KOPT-K1 (cell line): ENCODE data around the gene EYS.
"Not testable (repeated sequence)": the region's sequence is repeated elsewhere in the genome, so short reads cannot be mapped to it uniquely, and the experiment has no call there.

Experiments used
- H3K27ac ChIP-seq: fragments of 200-600 bp; sonication (generic); 2 replicates; pipeline ENCODE4 v1.5.1; 2016; ENCODE audit warnings: antibody characterized with exemption, mild to moderate bottlenecking, low read depth, low read length; ENCODE audit not compliant: poor library complexity, severe bottlenecking
- H3K36me3 ChIP-seq: fragments of 200-600 bp; sonication (generic); 2 replicates; pipeline ENCODE4 v1.5.1; 2017; ENCODE audit warnings: antibody characterized with exemption, mild to moderate bottlenecking, low read length, moderate library complexity; ENCODE audit not compliant: insufficient read depth
- H3K9me3 ChIP-seq: fragments of 200-600 bp; sonication (generic); 2 replicates; pipeline ENCODE4 v1.5.1; 2017; ENCODE audit warnings: antibody characterized with exemption, low read length, mild to moderate bottlenecking; ENCODE audit not compliant: insufficient read depth, poor library complexity, severe bottlenecking

EYS gene

GRCh38 chr6:65075705-65076230 is 631.3 kb downstream of the EYS start:
- Histone ChIP-seq H3K27ac (no peak overlapping the region), H3K36me3 (no peaks in the 10 kb centered on the region), H3K9me3 (no peaks in the 10 kb centered on the region)

DNA sequence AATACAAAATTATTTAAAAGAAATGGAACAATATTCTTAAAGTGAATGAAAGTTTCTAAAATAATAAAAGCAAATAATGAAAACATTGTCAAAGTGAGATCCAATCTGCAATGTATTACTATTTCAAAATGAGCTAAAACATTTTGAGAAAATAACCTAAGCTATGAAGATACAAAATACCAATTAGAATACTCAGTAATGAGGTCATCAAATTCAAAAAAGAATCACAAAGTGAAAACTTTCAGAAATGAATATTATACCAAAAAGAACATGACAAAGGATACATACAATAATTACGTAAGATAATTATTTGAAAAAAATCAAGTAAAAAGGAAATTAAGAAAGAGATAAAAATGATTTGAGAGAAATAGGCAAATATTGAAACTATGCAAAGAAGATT is 634.5 kb downstream of the EYS start:
- no peaks in the 10 kb centered on the region for H3K9me3 ChIP-seq
- no peak overlapping the region for H3K27ac ChIP-seq
- H3K36me3 ChIP-seq: no peaks in the 10 kb centered on the region

DNA sequence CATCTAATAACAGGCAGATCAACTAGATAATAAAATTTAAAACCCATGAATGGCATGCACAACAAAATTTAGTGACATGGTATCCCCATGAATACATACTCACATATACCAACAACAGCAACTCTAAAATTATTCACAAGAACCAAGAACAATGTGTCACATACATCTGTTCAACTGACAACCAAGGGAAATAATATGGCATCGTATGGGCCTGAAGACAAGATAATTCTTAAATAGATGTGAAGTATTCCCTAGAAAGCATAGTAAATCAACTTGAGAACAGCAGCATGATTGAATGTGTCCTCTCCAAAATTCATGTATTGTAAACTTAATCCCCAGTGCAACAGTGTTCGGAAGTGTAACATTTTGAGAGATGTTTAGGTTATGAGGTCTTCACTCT is 635.5 kb downstream of the EYS start:
- Histone ChIP-seq H3K36me3 (no peaks in the 10 kb centered on the region), H3K9me3 (no peaks in the 10 kb centered on the region), H3K27ac (no peak overlapping the region)

- H3K9me3 ChIP-seq: no peaks in the 10 kb centered on the region
- no peaks in the 10 kb centered on the region for H3K36me3 ChIP-seq
- no peak overlapping the region for H3K27ac ChIP-seq
Observed at GRCh38 chr6:65064844-65065243, 642.2 kb downstream of the EYS start.

DNA sequence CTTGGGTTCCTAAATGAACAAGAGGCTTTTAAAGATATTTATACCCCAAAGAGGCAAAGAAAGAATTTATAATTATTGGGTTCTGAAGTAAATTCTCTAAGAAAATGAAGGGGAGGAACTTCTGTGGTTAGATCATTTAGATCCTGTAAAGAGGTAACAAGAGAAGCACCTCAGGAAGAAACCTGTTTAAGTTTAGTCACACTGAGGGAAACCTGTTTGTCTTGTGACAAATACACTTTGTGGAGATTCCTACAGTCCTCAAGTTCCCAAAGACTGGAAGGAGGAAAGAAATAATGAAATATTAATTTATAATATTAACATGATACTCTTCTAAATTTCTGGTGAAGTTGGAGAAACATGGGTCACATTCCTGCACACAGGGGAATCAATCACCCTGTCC is 647.5 kb downstream of the EYS start:
- H3K36me3 ChIP-seq: no peaks in the 10 kb centered on the region
- no peaks in the 10 kb centered on the region for H3K9me3 ChIP-seq
- H3K27ac ChIP-seq: no peak overlapping the region

- Histone ChIP-seq H3K9me3 (no peaks in the 10 kb centered on the region), H3K36me3 (no peaks in the 10 kb centered on the region), H3K27ac (no peak overlapping the region)
Observed at GRCh38 chr6:65055545-65055944, 651.5 kb downstream of the EYS start.

DNA sequence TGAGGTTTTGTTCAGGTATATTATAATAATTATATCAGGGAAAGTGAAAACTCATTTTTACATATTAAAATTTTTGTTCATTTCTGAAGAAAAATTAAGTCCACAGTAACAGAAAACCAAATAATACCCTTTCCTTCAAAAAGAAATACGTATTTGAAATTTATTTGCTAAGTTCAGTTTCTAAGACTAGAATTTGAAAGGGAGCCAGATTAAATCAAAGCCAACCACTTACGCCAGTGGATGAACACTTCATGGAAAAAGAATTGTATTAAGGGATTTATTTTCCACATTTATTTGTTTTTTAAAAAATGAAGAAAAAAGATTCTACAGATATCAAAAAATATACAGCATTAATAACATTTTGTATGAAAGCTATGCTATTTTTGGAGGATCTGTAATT is 654.4 kb downstream of the EYS start:
- Histone ChIP-seq H3K9me3 (no peaks in the 10 kb centered on the region), H3K27ac (no peak overlapping the region), H3K36me3 (no peaks in the 10 kb centered on the region)

DNA sequence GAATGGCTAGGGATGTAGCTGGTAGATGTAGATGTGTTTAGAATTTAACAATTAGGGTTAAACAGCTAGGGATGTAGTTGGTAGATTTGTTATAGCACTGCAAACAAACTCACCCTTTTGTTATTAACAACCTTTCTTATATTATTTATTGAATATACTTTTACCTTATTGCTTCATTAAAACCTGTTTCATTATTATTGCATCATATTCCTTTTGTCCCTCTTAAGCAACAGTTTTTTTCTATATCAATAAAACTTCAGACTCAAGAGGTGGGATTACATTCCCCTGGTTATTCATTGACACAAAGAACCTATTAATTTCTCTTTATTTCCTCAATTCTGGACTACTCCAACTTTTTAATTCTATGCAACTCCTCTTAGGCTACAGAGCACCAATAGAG is 661.2 kb downstream of the EYS start:
- H3K27ac ChIP-seq: no peak overlapping the region
- H3K9me3 ChIP-seq: no peaks in the 10 kb centered on the region
- H3K36me3 ChIP-seq: no peaks in the 10 kb centered on the region

- no peaks in the 10 kb centered on the region for H3K9me3 ChIP-seq
- no peak overlapping the region for H3K27ac ChIP-seq
- H3K36me3 ChIP-seq: no peaks in the 10 kb centered on the region
Observed at GRCh38 chr6:65014006-65014405, 693.0 kb downstream of the EYS start.

DNA sequence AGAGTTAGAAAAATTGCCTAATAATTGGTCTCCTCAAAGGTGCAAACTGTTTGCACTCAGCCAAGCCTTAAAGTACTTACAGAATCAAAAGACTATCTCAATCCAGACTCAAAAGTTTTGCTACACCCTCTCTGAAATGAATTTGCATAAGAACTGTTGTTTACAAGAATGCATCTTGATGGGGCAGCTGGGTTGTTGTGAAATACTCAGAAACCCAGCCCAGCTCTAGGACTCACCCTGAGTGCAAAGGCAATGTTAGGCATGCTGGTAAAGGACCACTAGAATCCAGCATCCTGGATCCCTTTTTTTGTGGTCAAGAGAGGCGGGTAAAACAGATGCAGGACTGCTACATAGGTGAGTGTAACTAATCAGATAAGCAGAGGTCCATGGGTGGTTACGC is 700.2 kb downstream of the EYS start:
- Histone ChIP-seq H3K27ac (no peak overlapping the region), H3K9me3 (no peaks in the 10 kb centered on the region), H3K36me3 (no peaks in the 10 kb centered on the region)

DNA sequence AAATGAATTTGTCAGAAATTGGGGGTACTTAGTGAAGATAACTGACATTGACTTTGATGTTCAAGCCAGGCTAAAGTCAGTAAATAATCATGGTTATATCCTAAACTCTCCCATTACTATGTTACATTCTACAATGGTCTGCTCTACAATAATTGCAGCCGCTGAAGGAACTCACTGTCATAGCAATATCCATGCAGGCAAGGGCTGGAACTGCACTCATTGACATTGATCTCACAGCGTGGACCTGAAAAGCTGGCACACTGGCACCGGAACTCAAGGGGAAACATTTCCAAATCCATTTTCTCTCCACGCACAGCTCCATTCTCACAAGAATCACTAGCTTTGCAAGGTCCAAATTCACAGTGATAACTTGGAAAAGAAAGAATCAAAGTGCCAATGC is 702.7 kb downstream of the EYS start:
- Histone ChIP-seq H3K9me3 (no peaks in the 10 kb centered on the region), H3K36me3 (no peaks in the 10 kb centered on the region), H3K27ac (no peak overlapping the region)

DNA sequence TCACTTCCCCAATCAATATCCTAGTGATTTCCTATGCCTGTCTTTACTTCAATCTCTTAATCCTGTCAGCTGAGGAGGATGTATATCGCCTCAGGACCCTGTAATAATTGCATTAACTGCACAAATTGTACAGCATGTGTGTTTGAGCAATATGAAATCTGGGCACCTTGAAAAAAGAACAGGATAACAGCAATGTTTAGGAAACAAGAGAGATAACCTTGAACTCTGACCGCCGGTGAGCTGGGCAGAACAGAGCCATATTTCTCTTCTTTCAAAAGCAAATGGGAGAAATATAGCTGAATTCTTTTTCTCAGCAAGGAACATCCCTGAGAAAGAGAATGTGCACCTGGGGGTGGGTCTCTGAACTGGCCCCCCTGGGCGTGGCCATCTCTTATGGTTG is 704.1 kb downstream of the EYS start:
- not testable (repeated sequence) for H3K36me3 ChIP-seq, H3K9me3 ChIP-seq, H3K27ac ChIP-seq

GRCh38 chr6:65000815-65001214 is 706.2 kb downstream of the EYS start:
- H3K27ac ChIP-seq: no peak overlapping the region

DNA sequence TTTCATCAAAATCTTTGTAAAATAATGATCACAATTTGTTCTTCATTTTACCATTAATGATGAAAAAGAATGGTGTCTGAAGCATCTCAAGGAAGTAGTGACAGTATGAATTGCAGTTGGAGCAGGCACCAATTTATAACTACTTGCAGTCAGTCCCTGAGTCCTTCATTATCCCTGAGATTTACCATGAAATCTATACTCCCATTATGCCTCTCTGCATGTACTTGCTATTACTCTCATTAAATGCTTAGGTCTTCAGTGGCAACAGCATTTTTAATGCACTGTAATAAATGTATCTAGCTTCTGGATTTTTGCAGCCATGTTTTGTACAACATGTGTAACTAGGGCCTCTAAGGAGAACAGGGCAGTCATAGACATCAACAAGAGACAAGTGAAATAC is 708.8 kb downstream of the EYS start:
- Histone ChIP-seq H3K36me3 (no peaks in the 10 kb centered on the region), H3K9me3 (no peaks in the 10 kb centered on the region), H3K27ac (no peak overlapping the region)

More at GRCh38 chr6:65000815-65001214, 706.2 kb downstream of the EYS start:
- H3K9me3 ChIP-seq: no peaks in the 10 kb centered on the region
- no peaks in the 10 kb centered on the region for H3K36me3 ChIP-seq

GRCh38 chr6:64996301-64996700 is 710.7 kb downstream of the EYS start:
- H3K9me3 ChIP-seq: no peaks in the 10 kb centered on the region
- no peak overlapping the region for H3K27ac ChIP-seq
- H3K36me3 ChIP-seq: no peaks in the 10 kb centered on the region

DNA sequence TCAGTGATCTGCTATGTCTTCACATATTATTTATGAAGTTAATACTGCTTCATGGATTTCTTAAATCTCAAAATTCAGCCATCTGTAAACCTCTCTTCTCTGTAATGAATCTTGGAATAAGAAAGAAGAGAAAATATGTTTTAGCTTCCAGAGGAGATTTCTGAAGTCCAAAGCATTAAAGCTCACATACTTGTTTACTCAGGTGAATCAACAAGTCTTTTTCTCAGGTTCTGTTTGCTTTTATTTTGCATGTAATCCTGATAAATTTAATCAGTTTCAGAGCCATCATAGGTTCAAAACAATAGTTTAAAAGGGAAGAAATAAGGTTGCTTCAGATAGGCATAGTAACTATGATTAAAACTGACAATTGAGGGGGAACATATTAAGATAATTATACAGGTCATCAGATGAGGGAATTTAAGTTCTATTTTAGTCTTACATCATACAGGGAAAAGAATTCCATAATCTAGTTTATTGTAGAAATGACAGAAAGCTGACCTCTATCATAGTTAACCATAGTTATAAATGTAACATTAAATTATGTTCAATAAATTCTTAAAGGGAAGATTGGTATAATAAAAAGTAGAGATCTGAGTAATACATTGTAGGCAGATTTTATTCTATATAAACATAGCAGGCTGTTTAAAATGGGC is 716.2 kb downstream of the EYS start:
- H3K9me3 ChIP-seq: no peaks in the 10 kb centered on the region
- no peaks in the 10 kb centered on the region for H3K36me3 ChIP-seq
- no peak overlapping the region for H3K27ac ChIP-seq
